GM19372 (cell line): ENCODE measurements around the gene GIPC2.
"Not testable (repeated sequence)": the region's sequence is repeated elsewhere in the genome, so short reads cannot be mapped to it uniquely, and the experiment has no call there.

Experiments
- ATAC-seq: cut with Tn5 transposase; IDR thresholded peaks from one replicate; pipeline ENCODE4 v1.9.1; 2021; ENCODE audit warnings: mild to moderate bottlenecking, low read depth, moderate library complexity; ENCODE audit not compliant: unreplicated experiment

Gene GIPC2

GRCh38 chr1:78045926-78046778 lies at the start of gene GIPC2:
GIPC2 (plus strand) TSS chr1:78045966; CDS start chr1:78046095, 129 bp downstream.
- ATAC-seq, result peak; percentile 45

GRCh38 chr1:77996734-77997133 lies 49.0 kb upstream of the GIPC2 start:
- ATAC-seq, result no peak

GRCh38 chr1:78000536-78000935 lies 45.2 kb upstream of the GIPC2 start:
- not testable (repeated sequence) for ATAC-seq

- ATAC-seq, result no peak
Observed at GRCh38 chr1:78003070-78003746, 42.6 kb upstream of the GIPC2 start.

- ATAC-seq, result peak; percentile 46
Observed at GRCh38 chr1:78003882-78004718, 41.7 kb upstream of the GIPC2 start.

- ATAC-seq, result peak; percentile 97
Observed at GRCh38 chr1:78004719-78005447, 40.9 kb upstream of the GIPC2 start, which contains the start of gene DNAJB4. DNAJB4 (plus strand) TSS chr1:78004939; CDS start chr1:78005111, 172 bp downstream.

GRCh38 chr1:78005448-78005722 lies 40.4 kb upstream of the GIPC2 start:
- no peak for ATAC-seq

GRCh38 chr1:78005755-78006154 lies 40.0 kb upstream of the GIPC2 start:
- ATAC-seq, result no peak

GRCh38 chr1:78006521-78006920 lies 39.2 kb upstream of the GIPC2 start:
- ATAC-seq, result no peak

GRCh38 chr1:78007677-78008341 lies 38.0 kb upstream of the GIPC2 start:
- ATAC-seq, result no peak

- ATAC-seq, result no peak
Observed at GRCh38 chr1:78009276-78009675, 36.5 kb upstream of the GIPC2 start.

- no peak for ATAC-seq
Observed at GRCh38 chr1:78009836-78010235, 35.9 kb upstream of the GIPC2 start.

- no peak for ATAC-seq
Observed at GRCh38 chr1:78011050-78011449, 34.7 kb upstream of the GIPC2 start.

- no peak for ATAC-seq
Observed at GRCh38 chr1:78015148-78015547, 30.6 kb upstream of the GIPC2 start.

- no peak for ATAC-seq
Observed at GRCh38 chr1:78019024-78019423, 26.7 kb upstream of the GIPC2 start.

- not testable (repeated sequence) for ATAC-seq
Observed at GRCh38 chr1:78021134-78021533, 24.6 kb upstream of the GIPC2 start.

GRCh38 chr1:78029793-78030192 lies 16.0 kb upstream of the GIPC2 start:
- ATAC-seq, result no peak

GRCh38 chr1:78032996-78033796 lies 12.6 kb upstream of the GIPC2 start:
- ATAC-seq, result no peak

- ATAC-seq, result no peak
Observed at GRCh38 chr1:78033797-78034172, 12.0 kb upstream of the GIPC2 start.
